SU-DHL-6 (cell line): ENCODE data around the gene SRSF8.

Experiments used
- EZH2phosphoT487 ChIP-seq: fragments of 200-600 bp; sonication (generic), shearing (Covaris generic); conservative IDR thresholded peaks from 2 replicates; pipeline ENCODE4 v1.6.1; 2018; ENCODE audit warnings: mild to moderate bottlenecking, antibody characterized with exemption, low read length, moderate library complexity, mixed read lengths
- TF ChIP-seq, protein P1 (sequence below): fragments of 200-600 bp; sonication (generic); IDR thresholded peaks from one replicate; pipeline ENCODE4 v1.5.1; 2017; ENCODE audit warnings: antibody characterized with exemption, mild to moderate bottlenecking, low read length, moderate library complexity; ENCODE audit not compliant: insufficient read depth, poor library complexity, severe bottlenecking

- TF ChIP-seq, protein P1, sequence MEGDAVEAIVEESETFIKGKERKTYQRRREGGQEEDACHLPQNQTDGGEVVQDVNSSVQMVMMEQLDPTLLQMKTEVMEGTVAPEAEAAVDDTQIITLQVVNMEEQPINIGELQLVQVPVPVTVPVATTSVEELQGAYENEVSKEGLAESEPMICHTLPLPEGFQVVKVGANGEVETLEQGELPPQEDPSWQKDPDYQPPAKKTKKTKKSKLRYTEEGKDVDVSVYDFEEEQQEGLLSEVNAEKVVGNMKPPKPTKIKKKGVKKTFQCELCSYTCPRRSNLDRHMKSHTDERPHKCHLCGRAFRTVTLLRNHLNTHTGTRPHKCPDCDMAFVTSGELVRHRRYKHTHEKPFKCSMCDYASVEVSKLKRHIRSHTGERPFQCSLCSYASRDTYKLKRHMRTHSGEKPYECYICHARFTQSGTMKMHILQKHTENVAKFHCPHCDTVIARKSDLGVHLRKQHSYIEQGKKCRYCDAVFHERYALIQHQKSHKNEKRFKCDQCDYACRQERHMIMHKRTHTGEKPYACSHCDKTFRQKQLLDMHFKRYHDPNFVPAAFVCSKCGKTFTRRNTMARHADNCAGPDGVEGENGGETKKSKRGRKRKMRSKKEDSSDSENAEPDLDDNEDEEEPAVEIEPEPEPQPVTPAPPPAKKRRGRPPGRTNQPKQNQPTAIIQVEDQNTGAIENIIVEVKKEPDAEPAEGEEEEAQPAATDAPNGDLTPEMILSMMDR = no peak
- no peak for TF ChIP-seq EZH2phosphoT487
Observed at GRCh38 chr11:95103701-95104100, 37.0 kb downstream of the SRSF8 start.
